ENCODE data around the gene COMMD10.

The COMMD10 gene

DNA sequence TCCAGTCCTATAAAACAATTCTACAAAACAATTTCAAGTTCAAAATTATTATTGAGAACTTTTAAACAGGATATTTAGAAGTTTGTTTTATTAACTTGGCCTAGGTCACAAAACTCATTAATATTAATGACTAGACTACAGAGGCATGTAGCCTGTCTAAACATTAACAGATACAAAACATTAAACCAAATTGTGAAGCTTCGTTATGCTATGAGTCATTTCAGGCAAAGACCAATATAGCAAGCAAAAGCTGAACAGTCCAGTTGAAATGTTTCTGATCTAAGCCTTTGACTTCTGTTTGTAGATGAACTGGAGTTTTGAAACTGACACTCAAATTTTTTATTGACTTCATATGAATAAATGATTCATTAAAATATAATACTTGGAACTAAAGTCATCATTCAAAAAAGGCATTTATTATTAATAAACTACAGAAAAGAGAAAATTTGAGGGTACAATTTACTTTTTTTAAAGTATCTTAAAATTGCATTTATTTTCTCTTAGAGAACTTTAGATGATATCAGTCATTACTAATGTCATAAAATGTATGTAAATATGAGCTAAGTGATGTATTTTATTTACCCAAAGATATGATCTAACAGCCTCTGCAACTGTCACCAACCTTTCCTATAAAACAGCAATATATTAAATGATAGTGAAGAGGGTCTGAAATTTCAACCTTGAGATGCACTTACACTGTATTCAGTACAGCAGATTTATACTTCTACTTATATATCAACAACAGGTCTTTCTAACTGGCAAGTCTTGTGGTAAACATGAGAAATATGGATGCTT is 188.8 kb downstream of the COMMD10 start:
- no peaks in the 10 kb centered on the region for H3K27me3 Mint-ChIP-seq
- H3K27ac Mint-ChIP-seq, result no peak overlapping the region
- peaks cover 43% of the 10 kb centered on the region for H3K36me3 Mint-ChIP-seq (ENCODE audit: low read depth)
- H3K9me3 Mint-ChIP-seq, result peaks cover 47% of the 10 kb centered on the region
- H3K4me3 Mint-ChIP-seq, result no peak overlapping the region
- H3K4me1 Mint-ChIP-seq, result peaks cover 3% of the 10 kb centered on the region
- DNase-seq (no peak), ATAC-seq (no peak)

- Mint-ChIP-seq H3K27me3 (no peaks in the 10 kb centered on the region), H3K4me1 (peaks cover 3% of the 10 kb centered on the region), H3K27ac (no peak overlapping the region), H3K36me3 (ENCODE audit: low read depth) (peaks cover 42% of the 10 kb centered on the region), H3K4me3 (no peak overlapping the region), H3K9me3 (peaks cover 50% of the 10 kb centered on the region)
- no peak for ATAC-seq
- DNase-seq, result no peak
Measured at GRCh38 chr5:116274251-116274650, 189.4 kb downstream of the COMMD10 start.

- DNase-seq, result no peak
- Mint-ChIP-seq H3K27ac (no peak overlapping the region), H3K36me3 (ENCODE audit: low read depth) (peaks cover 45% of the 10 kb centered on the region), H3K27me3 (no peaks in the 10 kb centered on the region), H3K4me1 (peaks cover 5% of the 10 kb centered on the region), H3K9me3 (peaks cover 49% of the 10 kb centered on the region), H3K4me3 (no peak overlapping the region)
- ATAC-seq, result no peak
Measured at GRCh38 chr5:116275282-116275681, 190.5 kb downstream of the COMMD10 start.

DNA sequence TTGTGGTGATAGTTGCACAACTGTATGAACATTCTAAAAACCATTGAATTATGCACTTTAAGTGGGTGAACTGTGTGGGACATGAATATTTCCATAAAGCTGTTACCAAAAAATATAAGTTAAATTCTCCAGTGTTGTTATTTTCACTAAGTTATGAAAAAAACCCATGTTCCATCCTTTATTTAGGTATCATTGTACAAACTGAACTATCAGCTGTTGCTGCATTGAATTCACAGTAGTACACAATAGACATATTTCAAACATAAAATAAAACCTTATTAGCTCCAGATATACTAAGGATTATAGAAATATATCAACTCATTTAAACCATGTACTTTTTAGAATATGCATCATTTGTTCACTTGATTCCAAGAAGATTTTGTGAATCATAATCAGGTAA is 192.1 kb downstream of the COMMD10 start:
- DNase-seq (no peak), ATAC-seq (no peak)
- no peak overlapping the region for H3K4me3 Mint-ChIP-seq
- peaks cover 44% of the 10 kb centered on the region for H3K9me3 Mint-ChIP-seq
- peaks cover 4% of the 10 kb centered on the region for H3K4me1 Mint-ChIP-seq
- H3K27ac Mint-ChIP-seq, result no peak overlapping the region
- H3K27me3 Mint-ChIP-seq, result no peaks in the 10 kb centered on the region
- H3K36me3 Mint-ChIP-seq (ENCODE audit: low read depth), result peaks cover 46% of the 10 kb centered on the region

- H3K4me1 Mint-ChIP-seq, result peaks cover 6% of the 10 kb centered on the region
- no peaks in the 10 kb centered on the region for H3K27me3 Mint-ChIP-seq
- DNase-seq (no peak), ATAC-seq (no peak)
- H3K36me3 Mint-ChIP-seq (ENCODE audit: low read depth), result peaks cover 37% of the 10 kb centered on the region
- H3K27ac Mint-ChIP-seq, result no peak overlapping the region
- H3K4me3 Mint-ChIP-seq, result no peak overlapping the region
- H3K9me3 Mint-ChIP-seq, result peaks cover 34% of the 10 kb centered on the region
Measured at GRCh38 chr5:116280149-116280803, 195.5 kb downstream of the COMMD10 start.

- H3K27ac Mint-ChIP-seq, result peak overlapping the region; percentile 8
- no peaks in the 10 kb centered on the region for H3K27me3 Mint-ChIP-seq
- H3K4me1 Mint-ChIP-seq, result peaks cover 6% of the 10 kb centered on the region
- peaks cover 44% of the 10 kb centered on the region for H3K36me3 Mint-ChIP-seq (ENCODE audit: low read depth)
- H3K9me3 Mint-ChIP-seq, result peaks cover 37% of the 10 kb centered on the region
- no peak for ATAC-seq
- no peak for DNase-seq
- H3K4me3 Mint-ChIP-seq, result no peak overlapping the region
Measured at GRCh38 chr5:116281309-116281708, 196.5 kb downstream of the COMMD10 start.

DNA sequence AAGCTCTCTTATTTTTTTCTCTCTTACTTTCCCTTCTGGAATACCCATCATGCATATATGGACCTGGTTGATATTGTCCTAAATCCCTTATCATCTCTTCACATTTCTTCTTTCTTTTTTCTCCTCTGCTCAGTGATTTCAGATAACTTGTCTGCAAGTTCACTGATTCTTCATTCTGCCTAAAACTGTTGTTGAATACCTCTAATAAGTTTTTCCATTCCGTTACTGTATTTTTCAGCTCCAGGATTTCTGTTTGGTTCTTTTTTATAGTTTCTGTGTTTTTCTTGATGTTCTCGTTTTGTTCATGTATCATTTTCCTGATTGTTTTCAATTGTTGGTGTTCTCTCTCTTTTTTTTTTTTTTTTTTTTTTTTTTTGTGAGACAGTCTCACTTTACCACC is 203.7 kb downstream of the COMMD10 start:
- H3K9me3 Mint-ChIP-seq, result peaks cover 39% of the 10 kb centered on the region
- H3K27ac Mint-ChIP-seq, result no peak overlapping the region
- no peak for ATAC-seq
- no peaks in the 10 kb centered on the region for H3K4me1 Mint-ChIP-seq
- DNase-seq, result no peak
- H3K4me3 Mint-ChIP-seq, result no peak overlapping the region
- H3K36me3 Mint-ChIP-seq (ENCODE audit: low read depth), result peaks cover 51% of the 10 kb centered on the region
- H3K27me3 Mint-ChIP-seq, result no peaks in the 10 kb centered on the region

DNA sequence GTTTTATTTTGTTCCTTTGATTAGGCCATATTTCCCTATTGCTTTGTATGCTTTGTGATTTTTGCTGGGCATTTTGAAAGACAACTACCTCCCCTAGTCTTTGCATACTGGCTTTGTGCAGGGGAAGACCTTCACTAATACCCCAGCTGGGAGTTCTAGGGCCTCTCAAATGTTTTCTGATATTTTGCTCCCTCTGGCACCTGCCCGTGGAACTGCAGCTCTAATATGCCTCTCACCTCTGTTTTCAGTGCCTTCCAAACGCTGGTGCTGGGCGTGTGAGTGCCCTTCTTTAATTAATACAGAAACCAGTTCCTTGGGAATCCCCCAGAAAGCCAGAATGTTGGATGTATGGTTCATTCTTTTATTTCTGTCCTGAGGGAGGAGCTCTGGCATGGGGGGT is 204.5 kb downstream of the COMMD10 start:
- no peaks in the 10 kb centered on the region for H3K27me3 Mint-ChIP-seq
- H3K36me3 Mint-ChIP-seq (ENCODE audit: low read depth), result peaks cover 54% of the 10 kb centered on the region
- DNase-seq (no peak), ATAC-seq (no peak)
- H3K4me1 Mint-ChIP-seq, result no peaks in the 10 kb centered on the region
- H3K4me3 Mint-ChIP-seq, result no peak overlapping the region
- no peak overlapping the region for H3K27ac Mint-ChIP-seq
- H3K9me3 Mint-ChIP-seq, result peaks cover 39% of the 10 kb centered on the region

- Mint-ChIP-seq H3K4me3 (no peak overlapping the region), H3K27me3 (no peaks in the 10 kb centered on the region), H3K4me1 (no peaks in the 10 kb centered on the region), H3K36me3 (ENCODE audit: low read depth) (peaks cover 56% of the 10 kb centered on the region), H3K9me3 (peaks cover 35% of the 10 kb centered on the region), H3K27ac (no peak overlapping the region)
- DNase-seq (no peak), ATAC-seq (no peak)
Measured at GRCh38 chr5:116291271-116291670, 206.4 kb downstream of the COMMD10 start.

- DNase-seq, result no peak
- Mint-ChIP-seq H3K36me3 (ENCODE audit: low read depth) (peaks cover 59% of the 10 kb centered on the region), H3K27me3 (no peaks in the 10 kb centered on the region), H3K4me3 (no peak overlapping the region), H3K9me3 (peaks cover 35% of the 10 kb centered on the region), H3K4me1 (no peaks in the 10 kb centered on the region), H3K27ac (no peak overlapping the region)
- ATAC-seq, result no peak
Measured at GRCh38 chr5:116292321-116292720, 207.5 kb downstream of the COMMD10 start.

- H3K4me1 Mint-ChIP-seq, result no peaks in the 10 kb centered on the region
- no peaks in the 10 kb centered on the region for H3K27me3 Mint-ChIP-seq
- H3K4me3 Mint-ChIP-seq, result no peak overlapping the region
- peaks cover 75% of the 10 kb centered on the region for H3K36me3 Mint-ChIP-seq (ENCODE audit: low read depth)
- ATAC-seq (no peak), DNase-seq (no peak)
- peaks cover 24% of the 10 kb centered on the region for H3K9me3 Mint-ChIP-seq
- no peak overlapping the region for H3K27ac Mint-ChIP-seq
Measured at GRCh38 chr5:116296335-116297072, 211.7 kb downstream of the COMMD10 start.

DNA sequence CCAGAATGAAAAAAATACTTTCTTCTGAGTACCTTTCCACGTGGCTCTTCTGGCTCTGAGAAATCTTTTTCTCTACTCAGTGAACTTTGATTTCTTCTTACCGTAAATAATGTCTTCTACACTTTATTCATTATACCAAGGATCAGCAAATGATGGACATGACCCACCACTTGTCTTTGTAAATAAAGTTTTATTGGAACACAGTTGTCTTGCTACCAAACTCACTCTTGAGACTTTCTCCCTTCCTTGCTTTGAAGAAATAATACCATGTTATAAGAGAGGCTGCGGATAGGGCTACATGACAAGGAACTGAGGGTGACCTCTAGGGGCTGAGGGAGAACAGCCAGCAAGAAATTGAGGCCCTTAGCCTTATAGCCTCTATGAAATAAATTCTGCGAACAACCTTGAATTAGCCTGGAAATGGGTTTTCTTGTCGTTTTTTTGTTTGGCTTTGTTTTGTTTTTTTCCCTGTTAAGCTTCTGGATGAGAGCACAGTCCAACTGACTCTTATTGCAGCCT is 212.5 kb downstream of the COMMD10 start:
- H3K27ac Mint-ChIP-seq, result no peak overlapping the region
- no peak for DNase-seq
- no peak overlapping the region for H3K4me3 Mint-ChIP-seq
- H3K36me3 Mint-ChIP-seq (ENCODE audit: low read depth), result peaks cover 74% of the 10 kb centered on the region
- ATAC-seq, result no peak
- no peaks in the 10 kb centered on the region for H3K4me1 Mint-ChIP-seq
- H3K27me3 Mint-ChIP-seq, result no peaks in the 10 kb centered on the region
- H3K9me3 Mint-ChIP-seq, result peaks cover 24% of the 10 kb centered on the region

DNA sequence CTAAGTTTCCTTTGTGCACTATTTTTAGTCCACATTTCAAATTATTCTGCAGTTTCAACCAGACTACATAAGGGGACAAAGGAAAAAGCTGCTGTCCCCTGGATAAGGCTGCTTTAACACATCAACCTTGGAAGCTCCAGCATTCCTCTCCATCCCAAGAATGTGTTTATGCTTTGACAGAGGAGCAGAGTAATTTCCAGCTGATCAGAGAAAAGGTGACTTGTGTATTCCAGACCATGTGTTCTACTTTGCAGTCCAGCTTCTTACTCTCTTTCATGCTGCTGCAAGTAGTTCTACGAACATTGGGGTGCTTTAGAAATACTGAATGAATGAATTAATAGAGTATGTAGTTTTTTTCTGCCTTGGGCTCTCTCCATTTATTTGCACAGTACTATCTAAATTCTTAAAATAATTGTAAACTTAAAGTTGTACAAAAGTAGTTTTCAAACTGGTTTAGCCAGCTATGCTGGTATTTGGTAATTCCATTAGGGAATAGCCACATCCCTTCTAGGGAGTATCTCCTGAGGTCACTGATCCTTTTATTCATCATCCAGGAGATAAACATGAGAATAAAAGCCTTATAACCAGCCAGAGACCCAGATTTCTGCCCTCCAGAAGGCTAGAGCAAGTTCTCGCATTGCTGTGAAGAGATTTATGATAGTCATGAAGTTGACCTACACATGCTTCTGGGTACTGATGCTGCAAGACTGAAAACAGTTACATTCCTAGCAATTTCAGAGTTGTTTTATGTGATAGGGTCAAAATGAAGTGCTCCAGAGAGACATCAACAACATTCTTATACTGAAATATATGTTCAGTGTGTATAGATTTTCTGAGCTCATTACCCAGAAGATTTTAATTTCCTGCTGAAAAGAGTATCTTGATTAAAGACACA is 215.2 kb downstream of the COMMD10 start:
- peaks cover 31% of the 10 kb centered on the region for H3K9me3 Mint-ChIP-seq
- H3K36me3 Mint-ChIP-seq (ENCODE audit: low read depth), result peaks cover 85% of the 10 kb centered on the region

GRCh38 chr5:116301110-116301509 is 216.3 kb downstream of the COMMD10 start:
- DNase-seq (no peak), ATAC-seq (no peak)
- Mint-ChIP-seq H3K27ac (no peak overlapping the region), H3K4me3 (no peak overlapping the region), H3K27me3 (no peaks in the 10 kb centered on the region), H3K4me1 (no peaks in the 10 kb centered on the region), H3K9me3 (peaks cover 34% of the 10 kb centered on the region), H3K36me3 (ENCODE audit: low read depth) (peaks cover 89% of the 10 kb centered on the region)

More for the DNA sequence above, 215.2 kb downstream of the COMMD10 start:
- Mint-ChIP-seq H3K27ac (no peak overlapping the region), H3K4me1 (no peaks in the 10 kb centered on the region), H3K4me3 (no peak overlapping the region), H3K27me3 (no peaks in the 10 kb centered on the region)
- DNase-seq (no peak), ATAC-seq (no peak)
